H1 (cell line): ENCODE data around the gene CNBD2. TPM values are rescaled to one million over a fixed set of nuclear protein-coding genes. Genes with fewer than 3 reads are reported as not detected.

Experiments used
- ASH2L ChIP-seq: fragments of 200-600, 300-600 bp; sonication (generic); IDR thresholded peaks from one replicate; pipeline ENCODE4 v1.7.1; 2017; ENCODE audit warnings: low read length
- SIN3A ChIP-seq, 2 experiments: IDR thresholded peaks in 1 of 2; conservative IDR thresholded peaks in 1 of 2; 2 replicates each; pipeline ENCODE4 v1.6.1; 2011 to 2012; ENCODE audit warnings: low read length in 2 of 2, improper control_type of control experiment in 1 of 2, low read depth in 1 of 2, mild to moderate bottlenecking in 1 of 2
- polyA plus RNA-seq, 7 experiments: library from polyadenylated mRNA; depleted of rRNA in 3 of 7; stranded (reverse) in 5 of 7; unstranded in 2 of 7; fragments of >200 nt in 5 of 7; fragments of 200-250 nt in 2 of 7; gene quantifications; 1 replicate in 5 of 7; 2 replicates in 1 of 7; 4 replicates in 1 of 7; pipeline versions ENCODE4 v1.2.1 to v1.2.3, GENCODE V29; 2011 to 2013; ENCODE audit warnings: missing spikeins in 2 of 7, mixed read lengths in 2 of 7
- total RNA-seq: library from RNA; stranded (reverse); fragmentation: NEBNext Ultra II Directional; extraction: Animal tissue kit (Norgen Biotek cat#: 25700); gene quantifications from 2 replicates; pipeline ENCODE4 v1.2.1, GENCODE V29; 2021

Gene CNBD2
- total and polyA plus RNA-seq, 2 of the 8 experiments (the other 6 are each of a cell fraction or from before 2014, with no cell fraction given) = 2.6 to 4.5 TPM

- no peak for TF ChIP-seq SIN3A (conservative IDR thresholded peaks at IDR 0.05 in 1 of 2, IDR thresholded peaks at IDR 0.05 in 1 of 2; ENCODE audit: low read depth in 1 of 2, low read length in 2 of 2)
- TF ChIP-seq ASH2L = no peak
These were observed 67.4 kb downstream of the CNBD2 start (continued) for GRCh38 chr20:36035745-36036144.
